HG02642 (cell line): ENCODE results near the gene AKR1C2.
"Not testable (repeated sequence)": the region's sequence is repeated elsewhere in the genome, so short reads cannot be mapped to it uniquely, and the experiment has no call there.

Experiments
- ATAC-seq: cut with Tn5 transposase; IDR thresholded peaks from one replicate; pipeline ENCODE4 v1.9.1; 2021; ENCODE audit warnings: mild to moderate bottlenecking; ENCODE audit not compliant: unreplicated experiment, poor library complexity

The AKR1C2 gene

DNA sequence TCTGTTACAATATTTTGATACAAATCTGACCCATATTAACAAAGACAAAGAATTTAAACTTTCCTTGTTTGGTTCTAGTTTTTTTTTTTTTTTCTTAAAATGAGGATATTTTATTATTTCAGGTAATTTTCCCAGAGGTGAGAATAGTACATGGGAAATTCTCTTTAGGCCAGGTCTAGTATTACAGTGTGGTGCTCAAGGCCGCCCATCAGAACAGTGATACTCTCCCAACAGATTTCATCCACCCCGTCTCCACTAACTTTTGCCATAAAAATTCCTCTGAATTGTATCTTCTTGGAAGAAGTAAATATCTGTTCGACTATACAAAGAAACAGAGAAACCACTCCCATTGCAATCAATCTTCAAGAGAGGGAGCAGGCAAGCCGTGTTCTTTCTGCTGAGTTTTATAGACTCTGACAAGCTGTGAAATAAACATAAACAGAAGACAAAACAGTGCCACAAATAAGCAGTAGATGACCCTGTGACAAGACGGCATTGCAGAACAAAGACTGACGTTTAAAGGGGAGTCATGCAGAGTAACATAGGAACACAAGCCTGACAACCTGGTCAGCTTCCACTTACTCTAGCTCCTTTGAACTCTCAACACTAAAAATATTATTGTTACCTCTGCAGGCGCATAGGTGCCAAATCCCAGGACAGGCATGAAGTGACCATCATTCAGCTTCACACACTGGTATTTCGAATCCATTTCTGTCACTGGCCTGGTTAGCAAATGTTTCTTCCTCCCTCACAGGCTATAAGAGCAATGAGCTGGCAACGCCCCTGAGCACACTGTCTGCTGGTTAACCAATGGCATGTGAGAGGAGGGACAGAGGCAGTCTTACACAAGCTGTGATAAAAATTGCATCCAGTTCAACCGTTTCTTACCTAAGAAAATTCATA is at the start of gene AKR1C2:
TSS of gene AKR1C2 (minus strand) at position 731 of the 903 bp plus-strand sequence. CDS start at position 709, 22 bp downstream.
- not testable (repeated sequence) for ATAC-seq

DNA sequence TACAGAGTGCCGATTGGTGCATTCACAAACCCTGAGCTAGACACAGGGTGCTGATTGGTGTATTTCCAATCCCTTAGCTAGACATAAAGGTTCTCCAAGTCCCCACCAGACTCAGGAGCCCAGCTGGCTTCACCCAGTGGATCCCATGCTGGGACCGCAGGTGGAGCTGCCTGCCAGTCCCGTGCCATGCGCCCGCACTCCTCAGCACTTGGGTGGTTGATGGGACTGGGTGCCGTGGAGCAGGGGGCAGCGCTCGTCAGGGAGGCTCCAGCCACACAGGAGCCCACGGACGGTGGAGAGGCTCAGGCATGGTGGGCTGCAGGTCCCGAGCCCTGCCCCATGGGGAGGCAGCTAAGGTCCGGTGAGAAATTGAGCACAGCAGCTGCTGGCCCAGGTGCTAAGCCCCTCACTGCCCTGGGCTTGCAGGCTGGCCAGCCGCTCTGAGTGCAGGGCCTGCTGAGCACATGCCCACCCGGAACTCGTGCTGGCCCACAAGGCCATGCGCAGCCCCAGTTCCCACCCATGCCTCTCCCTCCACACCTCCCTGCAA is 49.4 kb upstream of the AKR1C2 start:
- ATAC-seq, result not testable (repeated sequence)

- ATAC-seq, result no peak
These were observed 44.4 kb upstream of the AKR1C2 start for GRCh38 chr10:5047912-5048628.

GRCh38 chr10:5047055-5047454 is 43.4 kb upstream of the AKR1C2 start:
- ATAC-seq, result not testable (repeated sequence)

DNA sequence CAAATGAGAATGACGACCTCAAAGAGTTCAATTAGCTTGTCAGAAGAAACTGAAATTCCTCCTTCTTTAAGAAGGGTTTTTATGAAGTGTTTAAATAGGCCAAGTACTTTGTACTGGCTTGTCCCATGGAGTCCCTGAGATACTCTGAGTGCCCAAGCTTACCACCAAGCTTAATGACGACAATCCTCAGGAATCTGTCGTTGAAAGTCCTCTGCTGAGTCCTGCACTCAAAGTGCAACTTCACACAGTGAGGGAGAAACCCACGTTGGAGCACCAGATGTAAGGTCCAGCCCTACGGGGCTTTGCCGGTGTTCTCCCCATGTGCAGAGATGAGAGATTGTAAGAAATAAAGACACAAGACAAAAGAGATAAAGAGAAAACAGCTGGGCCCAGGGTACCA is 42.8 kb upstream of the AKR1C2 start:
- no peak for ATAC-seq

DNA sequence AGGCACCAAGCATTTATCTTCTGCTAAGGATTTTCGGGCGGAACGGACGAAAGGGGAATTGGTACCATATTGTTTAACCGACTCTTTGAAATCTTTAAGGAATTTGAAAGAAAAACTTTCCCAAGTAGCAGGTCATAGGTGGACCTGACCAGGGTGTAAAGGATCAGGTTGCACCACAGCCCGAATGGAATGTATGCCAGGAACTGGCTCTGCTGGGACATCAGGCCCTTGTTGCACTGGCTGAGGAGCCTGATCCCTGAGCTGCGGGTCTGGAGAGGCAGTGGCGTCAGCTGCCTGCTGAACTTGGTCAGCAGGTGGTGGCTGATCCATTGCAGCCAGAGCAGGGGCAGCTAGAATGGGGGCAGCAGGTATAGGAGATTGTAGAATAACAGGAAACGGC is 41.4 kb upstream of the AKR1C2 start:
- no peak for ATAC-seq

- no peak for ATAC-seq
These were observed 40.1 kb upstream of the AKR1C2 start for GRCh38 chr10:5043716-5044115.

GRCh38 chr10:5042922-5043321 is 39.3 kb upstream of the AKR1C2 start:
- no peak for ATAC-seq

- ATAC-seq, result no peak
These were observed 37.9 kb upstream of the AKR1C2 start for GRCh38 chr10:5041471-5042023.

GRCh38 chr10:5040781-5041470 is 37.3 kb upstream of the AKR1C2 start:
- ATAC-seq, result no peak

- no peak for ATAC-seq
These were observed 36.5 kb upstream of the AKR1C2 start for GRCh38 chr10:5040010-5040673.

DNA sequence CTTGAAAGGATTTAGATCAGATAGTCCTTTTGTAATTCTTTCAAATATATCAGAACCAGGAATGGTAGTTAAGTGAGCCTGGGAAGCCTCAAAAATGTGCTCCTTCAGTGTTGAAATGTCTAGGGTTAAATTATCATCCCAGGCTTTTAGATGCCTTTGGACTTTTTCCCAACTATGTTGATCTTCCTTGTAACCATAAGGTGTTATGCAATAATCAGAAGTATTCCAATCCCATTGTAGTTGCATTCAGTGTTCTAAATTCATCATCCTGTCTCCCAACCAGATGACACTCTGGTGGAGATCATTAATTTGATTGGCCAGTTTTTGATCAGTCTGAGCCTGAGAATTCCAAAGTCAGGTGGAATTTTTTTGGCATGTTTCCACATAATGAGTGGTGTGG is 35.1 kb upstream of the AKR1C2 start:
- no peak for ATAC-seq

GRCh38 chr10:5038101-5038500 is 34.4 kb upstream of the AKR1C2 start:
- no peak for ATAC-seq

GRCh38 chr10:5036511-5036910 is 32.9 kb upstream of the AKR1C2 start:
- ATAC-seq, result no peak

DNA sequence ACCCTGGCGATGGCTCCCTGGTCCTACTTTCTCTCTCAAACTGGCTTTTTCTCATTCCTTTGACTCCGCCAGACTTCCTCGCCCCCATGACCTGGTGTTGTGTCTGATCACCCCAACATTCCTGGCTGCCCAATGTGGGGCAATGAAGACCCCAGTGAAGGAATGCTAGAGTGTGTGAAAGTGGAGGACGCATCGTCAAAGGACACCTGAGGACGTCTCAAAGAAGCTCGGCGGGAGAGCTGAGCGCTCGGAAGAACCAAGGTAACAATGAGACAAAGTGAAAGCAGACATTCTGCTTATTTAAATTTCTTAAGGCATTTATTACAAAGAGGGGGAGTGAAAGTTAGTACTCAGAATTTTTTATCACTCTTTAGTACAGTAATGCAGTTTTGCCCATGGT is 31.7 kb upstream of the AKR1C2 start:
- no peak for ATAC-seq

DNA sequence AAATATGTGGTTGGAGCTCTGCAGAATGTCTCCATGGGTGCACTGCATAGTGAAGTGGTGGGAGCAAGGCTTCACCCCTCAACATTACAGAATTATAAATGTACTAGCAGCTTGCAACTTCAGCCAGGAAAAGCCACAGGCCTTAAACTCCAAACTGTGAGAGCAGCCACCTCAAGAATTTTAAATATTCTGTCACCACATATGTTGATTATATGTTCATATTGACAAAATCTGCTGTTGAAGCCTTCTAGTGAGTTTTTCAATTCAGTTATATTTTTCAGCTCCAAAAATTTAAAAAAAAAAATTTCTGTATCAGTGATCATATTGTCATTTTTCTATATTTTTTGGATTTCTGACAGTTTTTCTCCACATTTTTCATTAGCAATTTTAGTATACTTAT is 30.9 kb upstream of the AKR1C2 start:
- ATAC-seq, result no peak

DNA sequence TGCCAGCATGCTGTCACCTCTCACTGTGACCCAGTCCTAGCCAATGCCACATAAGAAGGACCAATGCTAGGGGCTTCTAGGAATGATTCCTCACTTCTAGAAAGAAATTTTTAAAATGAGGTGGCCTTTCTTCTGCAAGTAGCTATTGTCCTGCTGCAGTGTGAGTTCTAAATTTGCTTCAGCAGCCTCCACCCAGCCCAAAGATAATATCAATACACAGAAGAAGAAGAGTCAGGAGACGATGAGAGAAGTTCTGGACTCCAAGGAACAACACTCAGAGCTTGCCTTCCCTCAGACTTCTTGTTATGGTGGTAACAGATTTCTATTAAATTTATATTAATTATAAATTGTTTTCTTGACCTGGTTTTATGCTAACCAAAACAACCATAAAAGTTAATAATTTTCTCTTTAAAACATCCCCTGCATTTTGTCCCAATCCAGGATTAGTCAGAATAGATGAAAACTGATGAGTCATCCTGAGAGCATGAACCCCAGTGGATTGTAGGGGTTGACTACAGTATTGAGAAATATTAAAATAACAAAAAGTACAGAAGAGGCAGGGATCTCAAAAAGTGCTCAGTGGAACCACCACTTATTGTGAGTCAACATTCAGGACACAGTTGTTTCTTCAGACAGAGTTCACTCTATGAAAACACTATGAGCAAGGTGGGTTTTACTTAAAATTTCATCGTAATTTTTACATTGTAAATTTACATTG is 29.6 kb upstream of the AKR1C2 start:
- no peak for ATAC-seq

DNA sequence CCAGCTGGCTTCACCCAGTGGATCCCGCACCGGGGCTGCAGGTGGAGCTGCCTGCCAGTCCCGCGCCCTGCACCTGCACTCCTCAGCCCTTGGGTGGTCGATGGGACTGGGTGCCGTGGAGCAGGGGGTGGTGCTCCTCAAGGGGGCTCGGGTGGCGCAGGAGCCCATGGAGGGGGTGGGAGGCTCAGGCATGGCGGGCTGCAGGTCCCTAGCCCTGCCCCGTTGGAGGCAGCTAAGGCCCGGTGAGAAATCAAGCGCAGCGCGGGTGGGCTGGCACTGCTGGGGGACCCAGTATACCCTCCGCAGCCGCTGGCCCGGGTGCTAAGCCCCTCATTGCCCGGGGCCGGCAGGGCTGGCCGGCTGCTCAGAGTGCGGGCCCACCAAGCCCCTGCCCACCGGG is 28.8 kb upstream of the AKR1C2 start:
- not testable (repeated sequence) for ATAC-seq

- ATAC-seq, result not testable (repeated sequence)
These were observed 27.9 kb upstream of the AKR1C2 start for GRCh38 chr10:5031588-5031987.
